NCI-H1417 treated with DMSO at 0.1 percent for 48 hours (cell line): ENCODE results near the gene RAB5A.
"Not testable (repeated sequence)": the region's sequence is repeated elsewhere in the genome, so short reads cannot be mapped to it uniquely, and the experiment has no call there.

ENCODE experiments used
- DNase-seq: peaks from one replicate; lab custom pipeline; 2025; lab: John Stamatoyannopoulos, UW

Gene RAB5A

DNA sequence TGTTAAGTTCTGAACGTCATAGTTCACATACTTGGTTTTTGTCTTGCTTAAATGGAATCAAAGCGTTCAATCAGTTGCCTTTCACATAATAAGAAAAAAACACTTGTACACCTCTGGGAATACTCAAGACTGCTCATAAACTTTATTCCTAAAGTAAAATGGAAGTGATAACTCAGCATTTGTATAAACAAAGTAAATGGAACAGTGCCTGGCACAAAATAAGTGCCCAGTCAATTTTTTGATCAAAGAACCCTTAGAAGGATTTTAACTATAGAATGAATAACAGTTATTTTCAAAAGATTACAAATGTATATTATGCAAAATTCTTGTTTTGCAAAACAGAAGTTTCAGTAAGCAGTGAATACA, 1.3 kb downstream of the RAB5A start:
- no peak for DNase-seq

DNA sequence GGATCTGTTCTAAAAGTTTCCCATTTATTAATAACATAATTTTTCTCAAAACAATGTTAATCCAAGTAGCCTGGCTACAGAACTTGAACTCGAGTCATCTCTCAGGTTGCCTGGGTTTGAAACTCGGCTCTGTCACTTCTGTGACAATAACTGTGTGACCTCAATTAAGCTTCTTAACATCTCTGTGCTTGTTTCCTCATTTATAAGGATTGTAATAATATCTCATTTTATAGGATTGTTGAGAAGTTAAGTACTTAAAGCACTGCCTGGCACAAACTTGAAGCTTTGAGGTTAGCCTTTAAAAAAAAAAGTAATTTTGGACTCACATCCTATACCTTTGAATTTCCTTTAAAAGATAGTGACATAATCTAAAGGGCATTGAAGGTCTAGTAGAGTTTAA, 3.4 kb downstream of the RAB5A start:
- no peak for DNase-seq

DNA sequence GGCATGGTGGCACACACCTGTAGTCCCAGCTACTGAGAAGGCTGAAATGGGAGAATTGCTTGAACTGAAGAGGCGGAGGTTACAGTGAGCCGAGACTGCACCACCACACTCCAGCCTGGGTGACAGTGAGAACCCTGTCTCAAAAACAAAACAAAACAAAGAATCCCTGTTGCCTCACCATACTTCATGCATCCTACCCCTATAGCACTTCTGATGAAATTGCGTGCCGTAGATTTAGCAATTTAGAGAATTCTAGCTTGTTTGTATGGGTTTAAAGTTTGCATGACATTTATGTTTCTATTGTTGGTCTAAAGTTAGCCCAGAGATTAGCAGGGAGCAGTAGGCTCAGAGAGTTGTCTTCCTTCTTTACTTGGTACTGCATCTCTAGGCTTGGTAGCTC, 7.8 kb downstream of the RAB5A start:
- no peak for DNase-seq

DNA sequence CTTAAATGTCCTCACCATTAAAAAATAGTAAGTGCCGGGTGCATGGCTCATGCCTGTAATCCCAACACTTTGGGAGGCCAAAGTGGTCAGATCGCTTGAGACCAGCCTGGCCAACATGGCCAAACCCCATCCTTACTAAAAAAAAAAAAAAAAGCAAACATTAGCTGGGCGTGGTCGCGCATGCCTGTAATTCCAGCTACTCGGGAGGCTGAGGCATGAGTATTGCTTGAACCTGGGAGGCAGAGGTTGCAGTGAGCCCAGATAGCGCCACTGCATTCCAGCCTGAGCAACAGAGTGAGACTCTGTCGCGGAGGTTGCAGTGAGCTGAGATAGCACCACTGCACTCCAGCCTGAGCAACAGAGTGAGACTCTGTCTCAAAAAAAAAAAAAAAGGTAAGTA, 10.5 kb downstream of the RAB5A start:
- DNase-seq: not testable (repeated sequence)

DNA sequence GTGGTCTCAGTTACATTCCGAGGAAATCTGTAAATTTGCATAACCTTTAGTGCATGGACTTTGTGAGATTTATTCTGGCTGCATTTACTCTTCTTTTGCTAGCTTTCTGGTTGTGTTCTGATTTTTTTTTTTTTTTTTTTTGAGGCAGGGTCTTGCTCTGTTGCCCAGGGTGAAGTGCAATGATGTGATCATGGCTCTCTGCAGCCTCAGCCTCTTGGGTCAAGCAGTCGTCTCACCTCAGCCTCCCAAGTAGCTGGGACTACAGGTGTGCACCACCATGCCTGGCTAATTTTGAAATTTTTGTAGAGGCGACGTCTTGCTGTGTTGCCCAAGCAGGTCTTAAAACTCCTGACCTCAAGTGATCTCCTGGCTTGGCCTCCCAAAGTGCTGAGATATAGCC, 12.6 kb downstream of the RAB5A start:
- DNase-seq: no peak

DNA sequence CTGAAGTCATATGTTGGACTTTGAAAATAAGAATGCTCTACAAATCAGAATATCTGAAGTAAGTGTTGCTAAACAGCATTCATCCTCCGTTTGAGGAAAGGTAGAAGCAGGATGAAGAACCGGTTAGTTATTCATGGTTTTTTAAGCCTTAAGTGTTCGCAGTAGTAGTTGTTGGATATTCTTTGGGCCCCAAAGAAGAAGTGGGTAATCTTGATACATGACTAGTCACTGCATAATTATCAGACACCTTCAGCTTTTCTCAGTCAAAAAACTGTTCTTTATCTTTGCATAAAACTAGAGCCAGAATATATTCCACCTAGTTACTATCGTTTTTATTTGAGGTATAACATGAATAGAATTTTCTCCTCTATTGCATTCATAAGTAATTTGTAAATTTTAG, 13.8 kb downstream of the RAB5A start:
- no peak for DNase-seq

DNA sequence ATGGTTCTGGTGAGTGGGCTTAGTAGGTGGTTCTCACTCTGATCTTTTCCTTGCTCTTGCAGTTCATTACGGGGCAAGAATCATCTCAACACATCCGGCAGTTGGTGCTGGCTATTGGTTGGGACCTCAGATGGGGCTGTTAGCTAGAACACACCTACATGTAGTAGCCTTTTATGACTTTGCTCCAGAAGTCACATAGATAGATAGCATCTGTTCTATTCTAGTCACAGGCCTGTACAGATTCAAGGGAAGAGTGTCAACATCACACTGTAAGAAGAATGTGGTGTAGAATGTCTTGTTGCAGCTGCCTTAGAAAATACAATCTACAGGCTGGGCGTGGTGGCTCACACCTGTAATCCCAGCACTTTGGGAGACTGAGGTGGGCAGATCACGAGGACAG, 15.1 kb downstream of the RAB5A start:
- DNase-seq: no peak

DNA sequence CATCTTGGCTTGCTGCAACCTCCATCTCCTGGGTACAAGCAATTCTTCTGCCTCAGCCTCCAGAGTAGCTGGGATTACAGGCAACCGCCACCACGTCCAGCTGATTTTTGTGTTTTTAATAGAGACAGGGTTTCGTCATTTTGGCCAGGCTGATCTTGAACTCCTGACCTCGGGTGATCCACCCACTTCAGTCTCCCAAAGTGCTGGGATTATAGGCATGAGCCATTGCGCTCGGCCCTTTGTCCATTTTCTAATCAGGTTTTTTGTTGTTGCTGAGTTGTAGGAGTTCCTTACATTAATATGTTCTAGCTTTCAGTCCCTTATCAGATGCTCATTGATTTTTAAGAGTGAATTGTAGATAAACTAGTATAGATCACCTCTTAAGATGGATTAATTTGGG, 20.3 kb downstream of the RAB5A start:
- DNase-seq: no peak

DNA sequence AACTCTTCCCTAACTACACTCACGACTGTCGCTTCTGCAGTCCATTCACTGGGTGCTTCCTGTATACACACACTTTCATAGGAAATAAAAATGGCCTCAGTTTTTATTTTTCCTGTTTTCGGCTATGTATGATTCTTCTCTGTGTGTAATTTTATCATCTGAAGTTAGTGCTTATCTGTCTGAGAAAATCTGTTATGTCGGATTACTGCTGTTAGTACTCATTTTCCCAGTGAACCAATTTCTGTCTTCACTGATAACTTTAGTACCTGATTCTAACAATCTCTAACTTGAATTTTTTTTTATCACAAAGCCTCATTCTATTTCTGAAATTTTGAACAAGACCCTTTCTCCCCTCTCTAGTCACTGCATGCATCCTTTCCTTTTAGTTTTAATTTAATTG, 20.9 kb downstream of the RAB5A start:
- no peak for DNase-seq

DNA sequence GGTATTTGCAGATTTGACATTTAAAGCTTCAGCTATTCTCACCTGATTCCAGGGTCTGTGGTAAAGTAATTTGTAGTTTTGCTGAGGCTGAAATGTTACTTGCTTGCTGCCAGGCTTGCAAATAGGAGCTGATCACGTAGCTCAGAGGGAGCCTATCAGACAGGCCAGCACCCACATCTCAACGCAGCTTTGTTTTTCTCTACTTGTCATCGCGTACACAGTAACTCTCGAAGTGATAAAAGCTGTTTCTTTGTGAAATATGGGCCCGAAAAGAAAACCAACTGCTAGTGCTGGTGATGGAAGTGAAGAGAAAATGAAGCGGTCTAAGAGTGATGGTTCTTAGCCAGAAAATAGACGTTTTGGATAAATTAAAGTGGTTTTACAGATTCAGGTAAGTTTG, 23.4 kb downstream of the RAB5A start:
- no peak for DNase-seq

DNA sequence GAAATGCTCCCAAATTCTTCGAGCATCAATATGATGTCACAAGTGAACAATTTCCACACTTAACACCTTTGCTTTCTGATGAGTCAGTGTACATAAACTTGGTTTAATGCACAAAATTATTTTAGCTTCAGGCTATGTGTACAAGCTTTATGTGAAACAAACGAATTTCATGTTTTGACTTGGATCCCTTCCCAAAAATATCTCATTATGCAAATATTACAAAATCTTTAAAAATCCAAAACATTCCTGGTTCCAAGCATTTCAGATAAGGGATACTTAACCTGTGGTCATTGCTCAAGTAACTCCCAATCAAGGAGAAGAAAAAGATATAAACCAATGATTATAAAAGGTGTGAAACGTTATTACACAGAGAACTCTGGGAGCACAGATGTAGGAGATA, 25.2 kb downstream of the RAB5A start:
- DNase-seq: no peak

DNA sequence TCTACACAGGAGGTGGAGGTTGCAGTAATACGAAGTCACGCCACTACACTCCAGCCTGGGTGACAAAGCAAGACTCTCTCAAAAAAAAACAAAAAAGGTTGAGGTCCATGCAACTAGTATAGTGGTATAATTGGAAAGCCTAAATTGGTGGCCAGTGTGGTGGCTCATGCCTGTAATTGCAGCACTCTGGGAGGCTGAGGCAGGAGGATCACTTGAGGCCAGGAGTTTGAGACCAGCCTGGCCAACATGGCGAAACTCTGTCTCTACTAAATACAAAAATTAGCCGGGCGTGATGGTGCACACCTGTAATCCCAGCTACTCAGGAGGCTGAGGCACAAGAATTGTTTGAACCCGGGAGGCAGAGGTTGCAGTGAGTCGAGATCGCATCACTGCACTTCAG, 42.0 kb downstream of the RAB5A start:
- not testable (repeated sequence) for DNase-seq

DNA sequence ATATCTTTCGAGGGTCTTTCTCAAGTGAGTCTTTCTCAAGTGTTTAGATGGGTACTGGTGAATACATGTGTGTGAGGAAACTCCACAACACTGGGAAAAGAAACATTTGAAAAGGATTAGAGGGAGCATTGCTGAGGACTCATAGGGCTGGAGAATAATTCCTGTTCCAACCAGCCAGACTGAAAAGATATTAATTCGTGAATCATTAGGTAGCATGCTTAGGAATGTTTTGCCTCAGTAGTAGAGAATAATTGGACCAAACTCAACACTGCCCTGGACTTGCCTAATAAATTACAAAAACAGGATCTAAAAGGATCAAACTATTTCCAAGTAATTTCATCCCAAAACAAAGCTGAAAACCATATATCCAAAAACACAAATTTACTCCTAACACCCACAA, 47.9 kb downstream of the RAB5A start:
- no peak for DNase-seq

DNA sequence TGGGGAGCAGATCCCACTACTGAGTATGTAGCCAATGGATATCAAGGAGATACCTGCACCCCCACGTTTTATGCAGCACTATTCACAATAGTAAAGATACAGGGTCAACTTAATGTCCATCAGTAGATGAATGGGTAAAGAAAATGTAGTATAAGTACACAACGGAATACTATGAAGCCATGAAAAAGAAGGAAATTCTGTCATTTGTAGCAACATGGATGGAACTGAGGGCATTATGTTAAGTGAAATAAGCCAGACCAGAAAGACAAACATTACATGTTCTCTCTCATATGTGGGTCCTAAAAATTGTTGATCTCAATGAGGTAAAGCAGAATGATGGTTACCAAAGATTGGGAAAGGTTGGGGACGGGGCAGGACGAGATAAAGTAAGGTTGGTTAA, 50.6 kb downstream of the RAB5A start:
- no peak for DNase-seq

DNA sequence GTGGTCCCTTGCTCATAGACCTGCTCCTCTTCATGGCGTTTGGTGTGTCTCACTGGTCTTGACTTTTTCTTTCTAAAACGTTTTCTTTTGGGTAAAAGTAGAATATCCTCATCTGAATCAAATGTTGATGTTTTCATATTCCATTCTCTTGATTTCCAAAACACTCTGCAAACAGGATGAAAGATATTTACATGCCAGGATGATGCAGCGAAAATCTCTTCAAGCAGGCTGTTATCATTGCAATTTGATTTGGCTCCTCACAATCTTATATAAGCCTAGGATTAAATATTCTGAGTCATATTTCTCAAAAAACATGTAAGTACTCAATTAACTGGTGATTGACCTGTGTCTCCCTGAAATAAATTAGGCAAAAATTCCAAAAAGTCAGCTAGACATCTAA, 55.0 kb downstream of the RAB5A start:
- DNase-seq: no peak

DNA sequence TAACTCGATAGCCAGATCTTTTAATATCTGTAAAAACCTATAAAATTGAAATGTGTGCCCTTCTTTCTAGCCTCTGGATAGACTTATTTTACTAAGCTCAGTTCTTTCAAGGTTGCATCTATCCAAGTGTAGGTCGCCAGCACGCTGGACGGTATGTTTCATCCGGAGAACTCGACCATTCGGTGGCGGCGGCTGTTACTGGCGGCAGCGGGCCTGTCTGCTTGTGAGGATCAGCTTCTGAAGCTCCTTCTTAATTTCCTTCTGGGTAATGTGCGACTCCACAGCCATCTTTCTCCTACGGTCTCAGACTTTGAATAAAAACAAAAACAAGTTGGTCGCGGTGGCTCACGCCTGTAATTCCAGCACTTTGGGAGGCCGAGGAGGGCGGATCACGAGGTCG, 61.1 kb downstream of the RAB5A start:
- DNase-seq: no peak

DNA sequence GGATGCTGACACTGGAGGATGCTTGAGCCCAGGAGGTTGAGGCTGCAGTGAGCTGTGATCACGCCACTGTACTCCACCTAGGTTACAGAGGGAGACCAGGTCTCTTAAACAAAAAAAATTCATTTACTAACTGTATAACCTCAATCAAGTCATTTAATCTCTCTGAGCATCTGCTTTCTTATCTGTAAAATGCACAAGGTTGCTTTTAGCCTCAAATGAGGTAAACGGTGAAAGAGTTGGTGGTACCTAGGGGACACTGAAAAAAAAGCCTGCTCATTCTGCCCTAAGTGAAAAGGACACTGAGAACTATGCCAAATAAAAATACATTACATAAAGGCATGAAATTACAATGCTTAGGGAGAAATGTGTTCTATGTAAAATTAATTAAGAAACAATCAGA, 61.7 kb downstream of the RAB5A start:
- DNase-seq: no peak

DNA sequence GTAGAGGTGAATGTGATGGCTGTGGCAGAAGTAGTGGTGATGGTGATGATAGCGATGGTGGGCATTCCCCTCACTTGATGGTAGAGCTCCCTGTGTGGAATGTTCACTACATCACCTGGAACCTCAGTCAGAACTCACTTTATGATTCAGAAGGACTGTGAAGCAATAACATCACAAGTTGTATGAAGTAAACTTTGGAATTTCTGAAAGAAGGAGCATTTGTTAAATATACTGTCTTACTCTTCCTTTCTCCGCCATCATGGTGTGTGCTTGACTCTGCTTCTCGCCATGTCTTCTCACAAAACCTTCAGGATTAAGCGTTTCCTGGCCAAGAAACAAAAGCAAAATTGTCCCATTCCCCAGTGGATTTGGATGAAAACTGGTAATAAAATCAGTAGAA, 65.3 kb downstream of the RAB5A start, which contains the start of gene PP2D1:
TSS of gene PP2D1 (minus strand) at position 101 of the 400 bp plus-strand sequence. CDS start 192 bp downstream, outside the sequence.
- no peak for DNase-seq

DNA sequence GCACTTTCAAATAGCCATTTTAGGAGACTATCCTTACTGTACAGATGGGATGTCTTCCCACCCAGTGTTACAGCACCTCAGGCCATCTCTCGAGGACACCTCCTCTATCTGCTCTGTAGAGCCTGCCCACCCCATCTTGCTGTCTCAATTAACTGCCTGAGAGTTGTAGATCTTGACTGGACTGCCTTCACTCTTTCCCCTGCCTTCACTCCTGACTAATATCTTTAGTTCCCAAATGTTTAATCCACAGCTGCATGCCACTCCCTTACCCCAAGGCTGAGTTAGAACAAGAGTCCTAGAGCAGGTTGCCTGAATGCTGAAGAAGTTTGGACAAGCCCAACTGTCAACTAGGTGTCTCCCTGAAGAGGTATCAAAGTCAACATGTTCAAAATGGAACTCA, 66.5 kb downstream of the RAB5A start:
- no peak for DNase-seq

DNA sequence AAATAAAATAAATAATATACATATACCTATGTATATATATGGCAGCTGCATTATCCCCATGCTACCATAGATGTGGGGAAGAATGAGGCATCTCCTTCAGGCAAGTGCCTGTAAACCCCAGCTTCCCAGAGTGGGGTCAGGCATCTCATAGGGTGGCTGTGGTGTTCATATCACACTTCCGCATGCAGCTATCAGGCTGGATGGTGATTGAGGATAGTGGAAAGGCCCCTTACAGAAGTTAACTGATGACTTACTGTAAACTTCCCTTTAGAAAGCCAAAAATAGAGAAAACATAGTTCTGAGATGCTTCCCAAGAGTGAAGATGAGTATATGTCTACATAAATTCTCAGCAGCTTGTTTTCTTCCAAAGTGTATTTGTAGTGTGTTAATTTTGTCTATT, 68.6 kb downstream of the RAB5A start:
- no peak for DNase-seq

DNA sequence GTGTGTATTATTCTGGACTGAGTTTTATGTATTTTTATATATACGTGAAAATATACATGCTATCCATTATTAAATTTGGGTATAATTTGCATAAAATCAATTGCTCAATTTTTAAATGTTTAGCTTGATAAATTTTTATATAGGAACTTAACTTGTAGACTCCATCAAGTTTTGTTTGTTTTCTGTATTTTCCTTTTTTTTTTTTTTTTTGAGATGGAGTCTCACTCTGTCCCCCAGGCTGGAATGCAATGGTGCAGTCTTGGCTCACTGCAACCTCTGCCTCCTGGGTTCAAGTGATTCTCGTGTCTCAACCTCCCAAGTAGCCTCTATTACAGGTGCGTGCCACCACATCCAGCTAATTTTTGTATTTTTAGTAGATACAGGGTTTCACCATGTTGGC, 69.2 kb downstream of the RAB5A start:
- not testable (repeated sequence) for DNase-seq

DNA sequence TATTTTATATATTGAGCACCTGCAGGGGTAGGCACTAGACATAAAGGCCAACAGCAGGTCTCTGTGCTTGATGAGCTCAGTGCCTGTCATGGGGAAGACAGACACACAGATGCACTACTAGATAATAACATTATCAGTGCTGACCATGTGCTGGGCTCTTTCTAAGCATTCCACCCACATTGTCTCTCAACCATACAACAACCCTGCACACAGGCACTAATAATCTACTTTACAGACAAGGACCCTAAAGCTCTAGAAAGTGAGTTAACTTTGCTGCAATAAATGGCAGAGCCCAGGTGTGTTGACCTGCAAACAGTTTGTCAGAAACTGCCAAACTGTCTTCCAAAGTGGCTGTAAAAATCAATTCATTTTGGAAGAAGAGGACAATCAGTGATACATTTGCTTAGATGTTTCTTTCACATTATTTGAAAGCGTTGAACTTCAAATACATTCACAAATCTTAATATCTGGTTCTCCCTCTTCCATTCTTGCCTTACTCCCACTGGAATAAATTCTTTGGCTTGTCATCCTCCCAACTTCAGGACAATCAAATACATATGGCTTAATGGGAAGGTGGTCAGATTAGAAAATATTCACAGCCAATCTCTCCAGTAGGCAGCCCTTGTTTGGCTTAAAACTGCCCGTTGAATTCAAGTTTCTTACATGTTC, 76.2 kb downstream of the RAB5A start:
- no peak for DNase-seq

DNA sequence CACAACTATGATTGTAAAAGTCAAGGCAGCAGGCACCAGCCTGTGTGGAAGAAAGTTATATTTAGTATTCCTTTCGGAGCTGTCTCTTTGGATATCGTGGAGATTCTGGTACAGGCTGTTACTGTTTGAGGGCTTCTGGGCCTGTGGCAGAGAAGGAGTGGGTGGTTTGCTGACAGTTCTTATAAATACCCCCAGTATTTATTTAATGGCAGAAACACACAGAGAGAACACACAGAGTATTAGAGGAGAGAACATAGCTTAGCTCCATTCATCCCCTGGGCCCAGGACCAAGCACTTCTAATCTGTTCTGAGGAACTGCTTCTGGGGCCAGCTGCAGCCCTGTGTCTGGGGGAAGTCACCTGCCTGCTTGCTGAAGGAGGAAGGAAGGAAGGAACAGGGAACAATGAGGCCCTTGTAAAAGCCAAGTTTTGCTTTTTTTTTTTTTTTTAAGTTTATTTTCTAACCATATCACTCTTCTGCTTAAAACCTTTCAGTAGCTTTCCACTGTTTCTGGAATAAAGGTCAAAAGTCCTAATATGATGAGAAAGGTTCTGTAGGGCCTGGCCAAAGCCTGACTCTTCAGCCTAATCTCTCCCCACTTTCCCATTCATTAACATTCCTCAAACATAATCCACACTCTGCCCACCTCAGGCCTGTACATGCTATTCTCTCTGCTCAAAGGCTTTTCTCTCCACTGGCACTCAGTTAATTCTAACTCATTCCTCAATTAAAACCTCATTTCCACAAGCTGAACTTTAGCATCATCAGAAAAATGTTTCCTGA, 76.9 kb downstream of the RAB5A start:
- DNase-seq: no peak

DNA sequence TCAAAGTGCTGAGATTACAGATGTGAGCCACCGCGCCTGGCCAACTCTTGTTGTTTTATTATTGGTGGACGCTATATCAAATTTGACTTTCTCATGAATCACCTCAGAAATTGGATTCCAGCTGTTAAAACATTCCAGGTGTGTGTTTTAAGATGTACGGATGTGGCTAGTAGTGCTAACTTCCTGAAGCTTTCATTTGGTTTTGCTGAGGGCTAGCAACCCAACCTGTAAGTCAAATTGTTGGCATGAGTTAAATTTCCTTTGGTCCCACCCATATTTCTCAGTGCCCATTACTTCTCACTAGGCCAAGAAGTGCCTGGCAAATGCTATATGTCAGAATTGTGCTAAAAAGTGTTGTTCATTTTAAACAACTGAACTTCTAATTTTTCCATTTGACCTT, 80.2 kb downstream of the RAB5A start:
- DNase-seq: no peak
